ENCODE data around the gene MYO1B.

Gene MYO1B

DNA sequence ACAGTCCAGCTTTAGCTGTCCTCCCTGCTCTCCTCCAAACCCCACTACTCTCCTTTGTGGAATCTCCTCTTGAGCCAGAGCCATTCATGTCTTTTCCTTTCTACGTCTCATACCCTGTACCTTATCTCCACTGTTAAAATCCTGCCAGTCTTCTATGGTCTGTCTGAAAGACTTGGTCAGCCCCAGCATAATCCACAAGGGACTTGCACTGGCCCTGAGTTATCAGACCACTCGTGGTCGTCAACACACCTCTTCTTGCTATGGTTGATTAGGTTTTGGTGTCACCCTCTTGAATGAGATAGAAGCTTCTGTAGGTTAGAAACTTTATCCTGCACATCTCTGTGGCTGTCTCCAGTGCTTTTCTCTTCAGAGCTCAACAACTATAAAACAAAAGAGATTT is 56.8 kb downstream of the MYO1B start:
- DNase-seq: no peak

GRCh38 chr2:191302459-191303139 is 57.4 kb downstream of the MYO1B start:
- DNase-seq: peak; percentile 17 to 24

DNA sequence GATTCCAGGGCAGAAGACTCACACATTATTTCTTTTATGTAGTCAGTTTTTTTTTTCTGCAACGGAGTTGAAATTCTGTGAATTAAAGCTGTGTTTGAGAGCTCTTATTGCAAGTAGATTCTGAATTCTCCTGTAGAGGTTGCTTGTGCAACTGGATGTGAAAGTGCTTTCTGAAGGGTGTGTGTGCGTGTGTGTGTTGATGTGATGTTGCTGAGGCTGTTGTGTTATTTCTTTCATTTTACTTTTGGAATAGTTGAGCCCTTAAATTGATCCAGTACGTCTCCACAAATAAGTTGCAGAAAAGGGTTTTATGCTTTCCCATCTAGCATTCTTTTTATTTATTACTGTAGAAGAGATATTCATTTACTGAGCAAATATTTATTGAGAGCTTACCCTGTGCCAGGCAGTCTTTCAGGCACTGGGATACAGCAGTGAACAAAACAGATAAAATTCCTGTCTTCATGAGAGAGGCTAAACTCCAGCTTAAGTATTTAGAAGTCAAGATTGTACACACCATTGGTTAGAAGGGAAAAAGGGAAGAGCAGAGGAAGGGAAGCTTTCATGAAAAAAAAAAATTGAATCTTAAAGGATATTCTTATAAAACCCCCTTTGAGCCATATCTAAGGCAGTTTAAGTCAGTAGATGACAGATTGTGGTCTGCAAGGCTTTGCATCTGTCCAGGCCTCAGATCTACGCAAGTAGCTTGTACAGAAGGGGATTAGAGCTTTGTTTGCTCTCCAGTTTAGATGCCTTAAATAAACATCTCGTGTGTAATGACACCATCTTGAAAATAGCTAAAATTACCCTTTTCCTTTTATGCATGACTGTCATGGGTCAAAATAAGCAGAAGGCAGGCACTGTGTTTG is 58.2 kb downstream of the MYO1B start:
- DNase-seq: no peak

DNA sequence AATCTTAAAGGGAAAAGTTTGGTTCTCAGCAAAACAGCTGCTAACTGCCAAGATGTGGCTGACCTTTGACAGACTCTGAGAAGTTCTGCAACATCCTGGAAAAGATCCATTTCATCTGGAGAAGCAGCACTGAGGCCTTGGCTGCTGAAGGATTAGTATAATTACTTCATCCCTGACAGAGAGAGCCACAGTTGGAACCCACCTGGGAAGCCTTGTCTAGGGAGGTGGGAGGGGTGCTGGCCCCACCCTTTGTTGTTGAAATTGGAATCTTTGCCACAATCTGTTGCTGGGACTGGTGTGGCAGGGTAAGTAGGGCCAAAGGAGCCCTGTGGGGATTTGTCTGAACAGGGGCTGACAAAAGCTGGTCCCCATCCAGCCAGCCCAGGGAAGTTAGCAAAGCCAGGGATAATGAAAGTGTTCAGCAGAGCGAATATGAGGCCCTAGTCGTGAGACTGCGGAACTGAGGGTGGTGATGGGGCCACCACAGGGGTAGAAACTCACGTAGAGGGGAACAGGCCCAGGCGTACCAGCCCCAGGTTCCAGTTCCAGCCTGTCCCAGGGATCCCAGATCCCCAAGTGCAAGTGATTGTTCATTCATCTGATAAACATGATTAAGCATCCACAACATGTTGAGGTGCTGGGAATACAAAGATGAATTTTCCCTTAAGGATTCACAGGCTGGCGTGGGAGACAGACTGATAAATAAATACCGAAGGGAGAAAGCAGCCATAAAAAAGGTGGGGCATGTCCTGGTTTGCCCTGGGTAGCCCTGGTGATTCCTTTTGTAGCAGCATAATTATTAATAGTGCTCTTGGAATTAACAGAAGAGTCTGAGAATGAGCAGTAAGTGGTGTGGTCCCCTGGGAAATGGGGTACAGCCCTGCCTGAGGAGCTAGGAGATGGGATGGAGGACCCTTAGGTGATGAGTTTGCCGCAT is 60.0 kb downstream of the MYO1B start:
- DNase-seq: no peak

DNA sequence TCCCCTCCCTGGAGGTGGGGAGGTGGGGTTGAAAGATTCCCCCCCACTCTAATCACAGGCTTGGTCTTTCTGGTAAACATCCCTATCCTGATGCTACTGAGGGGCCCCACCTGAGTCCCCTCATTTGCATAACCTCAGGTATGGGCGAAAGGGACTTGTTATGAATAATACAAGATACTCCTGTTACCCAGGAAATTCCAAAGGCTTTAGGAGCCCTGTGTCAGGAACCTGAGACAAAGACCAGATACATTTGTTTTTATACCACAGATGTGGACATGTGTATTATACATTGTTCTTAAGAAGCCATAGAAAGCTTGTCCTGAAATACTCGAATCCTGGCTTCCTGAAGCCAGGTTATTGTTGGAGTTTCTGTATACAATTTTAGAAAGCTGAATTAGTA is 62.8 kb downstream of the MYO1B start:
- no peak for DNase-seq

GRCh38 chr2:191311156-191311555 is 66.0 kb downstream of the MYO1B start:
- DNase-seq: no peak

GRCh38 chr2:191311627-191312026 is 66.4 kb downstream of the MYO1B start:
- no peak for DNase-seq

- DNase-seq: no peak
Measured at GRCh38 chr2:191312163-191312562, 67.0 kb downstream of the MYO1B start.

DNA sequence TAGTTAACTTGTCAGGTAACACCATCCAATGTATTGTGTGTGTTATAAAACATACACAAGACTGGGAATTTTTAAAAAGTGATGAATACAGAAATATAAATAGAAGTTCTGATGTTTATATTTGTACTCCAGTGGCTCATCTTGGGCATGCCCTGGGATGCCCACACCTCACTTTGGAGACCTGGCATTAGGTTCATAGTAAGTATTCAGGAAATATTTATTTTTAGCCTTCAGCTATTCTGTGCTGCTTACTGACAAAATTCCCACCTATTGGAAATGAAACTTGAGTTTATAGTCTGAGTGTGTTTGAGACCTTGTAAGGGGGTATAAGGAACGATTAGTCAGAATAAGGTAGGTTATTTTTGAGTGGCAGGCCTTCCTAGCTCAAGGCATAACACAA is 67.5 kb downstream of the MYO1B start:
- no peak for DNase-seq

DNA sequence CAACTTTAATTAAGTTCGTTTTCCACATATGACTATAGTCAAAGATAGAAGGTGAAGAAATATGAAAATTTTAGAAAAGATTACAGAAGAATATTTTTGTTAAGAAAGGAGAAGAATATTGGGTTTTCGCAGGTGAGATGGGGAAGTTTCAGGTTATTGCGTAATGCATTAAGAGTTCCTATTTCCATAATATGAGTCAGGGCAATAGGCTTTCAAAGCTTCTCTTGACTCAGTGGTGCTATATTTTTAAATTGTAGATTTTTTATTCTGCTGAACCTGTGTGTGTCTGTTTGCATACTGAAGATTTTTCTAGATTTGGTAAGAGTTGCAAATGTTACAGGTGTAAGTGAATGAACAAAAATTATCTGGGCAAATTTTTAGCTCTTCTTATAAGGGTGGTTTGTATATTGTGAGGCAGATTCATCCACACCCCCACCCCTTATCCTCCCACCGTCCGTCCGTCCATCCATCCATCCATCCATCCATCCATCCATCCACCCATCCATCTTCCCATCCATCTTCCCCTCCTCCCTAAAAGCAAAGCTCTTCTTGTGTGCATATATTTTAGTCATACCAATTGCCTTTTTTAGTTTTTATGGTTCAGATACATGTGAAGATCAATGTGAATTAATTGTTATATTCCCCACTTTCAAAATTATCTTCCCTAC is 69.6 kb downstream of the MYO1B start:
- DNase-seq: no peak

DNA sequence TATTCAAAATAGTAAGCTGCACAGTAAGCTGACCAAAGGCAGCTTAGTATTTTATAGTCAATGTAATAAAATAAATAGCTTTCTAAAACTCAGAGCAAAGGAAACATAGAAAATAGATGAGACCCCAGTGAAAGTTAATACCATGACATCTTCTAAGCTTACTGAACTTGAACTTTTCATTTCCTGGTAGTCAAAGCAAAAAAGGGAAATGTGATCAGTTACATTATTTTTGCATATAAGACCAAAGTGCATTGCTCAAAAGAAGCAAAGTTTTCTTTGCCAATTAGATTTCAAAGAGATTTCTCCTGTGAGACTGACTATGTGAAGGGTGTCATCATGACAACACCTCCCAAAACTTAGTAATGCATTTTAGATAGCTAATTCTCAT is 70.2 kb downstream of the MYO1B start:
- DNase-seq: no peak

DNA sequence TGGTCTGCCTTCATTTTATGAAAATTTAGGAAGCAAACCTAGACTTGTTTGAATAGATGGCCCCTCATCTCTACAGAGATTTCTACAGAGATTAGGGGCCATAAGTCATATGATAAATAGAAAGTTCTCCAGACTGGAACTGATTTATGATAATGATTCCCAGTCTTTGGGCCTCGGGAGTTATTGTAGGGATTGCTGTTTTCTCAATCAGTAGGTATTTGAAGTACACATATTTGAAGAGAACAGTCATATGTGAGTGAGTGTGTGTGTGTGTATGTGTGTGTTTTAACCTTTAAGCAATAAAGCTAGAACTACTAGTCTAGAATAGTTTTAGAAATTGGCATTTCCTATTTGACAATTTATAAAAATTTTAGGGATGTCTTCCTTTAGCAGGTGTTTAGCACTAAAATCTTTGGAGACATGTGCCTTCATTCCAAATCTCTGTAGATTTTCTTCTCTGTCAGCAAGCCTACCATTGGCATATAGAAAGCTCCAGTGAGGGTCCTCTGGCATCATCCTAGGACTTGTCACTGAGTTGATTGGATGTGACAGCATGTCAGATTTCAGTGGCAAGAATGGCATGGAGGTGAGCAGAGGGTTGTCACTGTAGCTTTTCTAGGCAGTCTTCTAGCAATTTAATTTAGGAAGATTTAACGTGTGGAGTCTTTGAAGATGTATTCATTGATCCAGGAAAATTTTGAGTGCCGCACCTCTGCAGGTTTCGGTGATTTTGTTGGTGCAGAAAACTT is 71.2 kb downstream of the MYO1B start:
- DNase-seq: no peak

GRCh38 chr2:191318037-191318728 is 73.0 kb downstream of the MYO1B start:
- DNase-seq: no peak

DNA sequence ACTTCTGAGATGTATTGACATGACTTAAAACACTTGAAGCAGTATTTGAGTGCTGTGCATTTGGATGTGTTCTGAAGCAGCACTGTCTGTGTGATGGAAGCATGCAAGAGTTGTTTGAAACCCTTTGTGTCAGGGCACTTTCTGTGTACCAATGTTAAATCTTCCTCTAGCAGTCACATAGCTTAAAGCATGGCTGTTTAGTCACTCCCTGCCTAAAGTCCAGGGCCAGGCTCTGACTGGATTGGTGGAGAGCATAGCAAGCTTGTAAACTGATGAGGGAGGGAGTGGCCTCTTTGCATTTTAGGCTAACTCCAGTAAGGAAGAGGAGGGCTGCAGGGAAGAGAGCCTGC is 73.5 kb downstream of the MYO1B start:
- DNase-seq: no peak

GRCh38 chr2:191319186-191319585 is 74.0 kb downstream of the MYO1B start:
- no peak for DNase-seq

GRCh38 chr2:191320881-191321280 is 75.7 kb downstream of the MYO1B start:
- no peak for DNase-seq

- peak; percentile 24 to 26 for DNase-seq
Measured at GRCh38 chr2:191321861-191322662, 76.9 kb downstream of the MYO1B start.

- no peak for DNase-seq
Measured at GRCh38 chr2:191322828-191323506, 77.8 kb downstream of the MYO1B start.

DNA sequence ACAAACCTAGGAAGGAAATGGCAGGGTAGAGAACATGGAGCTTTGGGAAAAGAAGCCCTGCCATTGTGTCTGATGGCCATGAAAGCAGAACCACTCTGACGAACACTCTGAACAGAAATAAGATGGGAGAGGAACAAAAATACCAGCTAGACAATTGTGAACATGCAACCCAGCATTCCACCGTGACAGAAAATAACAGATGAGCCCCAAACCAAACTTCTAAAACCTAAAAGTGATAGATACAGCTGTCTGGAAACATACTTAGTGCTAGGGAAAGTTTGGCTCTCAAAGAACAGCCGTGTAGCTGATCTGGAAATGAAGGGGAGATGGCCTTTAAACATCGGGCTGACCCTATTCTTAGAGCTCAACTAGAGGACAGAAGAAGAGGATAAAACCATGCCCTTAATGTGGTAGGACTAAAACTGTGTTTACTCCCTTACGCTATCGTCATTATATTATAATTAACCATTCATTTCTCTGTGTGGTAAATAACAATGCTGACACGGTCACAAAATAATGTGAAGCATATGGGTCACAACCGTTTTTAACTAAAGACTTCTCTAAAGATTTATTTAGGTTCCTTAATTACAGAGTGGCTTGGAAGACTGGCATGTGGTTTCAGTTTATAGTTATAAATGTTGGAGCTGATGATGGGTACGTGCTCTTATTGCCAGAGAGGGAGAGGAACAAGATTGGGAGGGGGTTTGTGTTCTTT is 80.6 kb downstream of the MYO1B start:
- no peak for DNase-seq

Data from CD4-positive, alpha-beta T cell treated with Interleukin-1 beta for 1 hour (primary cell).